PFSK-1 (cell line): ENCODE measurements around the gene HIGD2A.

ENCODE experiments used
- POLR2AphosphoS5 ChIP-seq: IDR thresholded peaks from 2 replicates; pipeline ENCODE4 v1.6.1; 2012; ENCODE audit warnings: low read depth, mild to moderate bottlenecking, control low read depth, low read length, moderate library complexity
- REST ChIP-seq, 2 experiments: IDR thresholded peaks; 2 replicates each; pipeline versions ENCODE4 v1.6.1 to v1.8.0; 2011 to 2012; ENCODE audit warnings: low read depth in 2 of 2, low read length in 2 of 2, control low read depth in 1 of 2, inconsistent platforms in 1 of 2, mild to moderate bottlenecking in 1 of 2, moderate library complexity in 1 of 2; ENCODE audit not compliant: insufficient read depth in 1 of 2
- SIN3A ChIP-seq: IDR thresholded peaks from 2 replicates; pipeline ENCODE4 v1.6.1; 2012; ENCODE audit warnings: mild to moderate bottlenecking, low read length, moderate library complexity, borderline replicate concordance; ENCODE audit not compliant: insufficient read depth
- TAF1 ChIP-seq: IDR thresholded peaks from 2 replicates; pipeline ENCODE4 v1.6.1; 2012; ENCODE audit warnings: low read length, control low read depth, borderline replicate concordance; ENCODE audit not compliant: insufficient read depth

GRCh38 chr5:176359658-176360057 lies 28.9 kb upstream of the HIGD2A start:
- TF ChIP-seq REST (IDR thresholded peaks at IDR 0.05; ENCODE audit: insufficient read depth in 1 of 2, low read depth in 2 of 2, low read length in 2 of 2) = no peak
- TF ChIP-seq SIN3A = no peak
- no peak for TF ChIP-seq TAF1
- TF ChIP-seq POLR2AphosphoS5 = no peak
